Activated T-helper 2 cell treated with anti-CD3 and anti-CD28 coated beads, Interferon-gamma antibody, Interleukin-2, Interleukin-4, amounts not matched to agents 10 μg/mL and 5 μg/mL and 100 μg/mL, durations not matched to agents 14 hours and 24 hours and 36 hours (primary cell): ENCODE measurements around the gene ZNF786. TPM values are rescaled to one million over a fixed set of nuclear protein-coding genes. Genes with fewer than 3 reads are reported as not detected.
"Not testable (repeated sequence)": the region's sequence is repeated elsewhere in the genome, so short reads cannot be mapped to it uniquely, and the experiment has no call there.

Source experiments
- DNase-seq: peaks from one replicate; pipeline ENCODE4 v3.0.0; 2021; ENCODE audit warnings: low spot score
- H3K27ac Mint-ChIP-seq: one replicate; pipeline ENCODE4 v1.8.0; 2021; ENCODE audit warnings: mixed read lengths
- H3K27me3 Mint-ChIP-seq: one replicate; pipeline ENCODE4 v1.8.0; 2021; ENCODE audit warnings: low read depth, mixed read lengths
- H3K36me3 Mint-ChIP-seq: one replicate; pipeline ENCODE4 v1.8.0; 2021; ENCODE audit warnings: low read depth, mixed read lengths
- H3K4me1 Mint-ChIP-seq: one replicate; pipeline ENCODE4 v1.8.0; 2021; ENCODE audit warnings: low read depth, mixed read lengths
- H3K4me3 Mint-ChIP-seq: one replicate; pipeline ENCODE4 v1.8.0; 2021; ENCODE audit warnings: low read depth, mild to moderate bottlenecking, moderate library complexity, mixed read lengths
- H3K9me3 Mint-ChIP-seq: one replicate; pipeline ENCODE4 v1.8.0; 2021; ENCODE audit warnings: mixed read lengths
- intact Hi-C: fragments of 100-400 bp; cut with micrococcal nuclease; formaldehyde crosslinking; loops from one replicate; pipeline ENCODE4 v1.15.1; 2023
- total RNA-seq: library from RNA; stranded (reverse); gene quantifications from 2 replicates; pipeline ENCODE4 v1.2.3, GENCODE V29; 2022

ZNF786 gene
- total RNA-seq, 1 donor from 2014 or later, result 10.0 TPM

- intact Hi-C loops, result no loop called here
- H3K27me3 Mint-ChIP-seq, result no peaks in the 10 kb centered on the region
- peaks cover 5% of the 10 kb centered on the region for H3K4me1 Mint-ChIP-seq
- no peak overlapping the region for H3K27ac Mint-ChIP-seq
- H3K4me3 Mint-ChIP-seq, result no peak overlapping the region
- DNase-seq, result no peak
- H3K36me3 Mint-ChIP-seq, result peaks cover 45% of the 10 kb centered on the region
- H3K9me3 Mint-ChIP-seq, result no peaks in the 10 kb centered on the region
These were observed 16.2 kb downstream of the ZNF786 start for GRCh38 chr7:149074116-149074885.

- Mint-ChIP-seq H3K36me3 (peaks cover 44% of the 10 kb centered on the region), H3K9me3 (no peaks in the 10 kb centered on the region), H3K4me3 (peak overlapping the region; percentile 52), H3K4me1 (peaks cover 5% of the 10 kb centered on the region), H3K27ac (no peak overlapping the region), H3K27me3 (no peaks in the 10 kb centered on the region)
- DNase-seq, result no peak
- intact Hi-C loops, result no loop called here
These were observed 18.1 kb downstream of the ZNF786 start for GRCh38 chr7:149072438-149072775.

- H3K4me3 Mint-ChIP-seq, result peak overlapping the region; percentile 52
- H3K36me3 Mint-ChIP-seq, result peaks cover 40% of the 10 kb centered on the region
- peak; percentile 49 for DNase-seq
- H3K27me3 Mint-ChIP-seq, result no peaks in the 10 kb centered on the region
- H3K27ac Mint-ChIP-seq, result peak overlapping the region; percentile 17
- intact Hi-C loops, result no loop called here
- H3K4me1 Mint-ChIP-seq, result peaks cover 5% of the 10 kb centered on the region
- H3K9me3 Mint-ChIP-seq, result no peaks in the 10 kb centered on the region
These were observed 18.7 kb downstream of the ZNF786 start for GRCh38 chr7:149071641-149072437.

- intact Hi-C loops, result no loop called here
- Mint-ChIP-seq H3K36me3 (peaks cover 37% of the 10 kb centered on the region), H3K4me1 (peaks cover 5% of the 10 kb centered on the region), H3K27me3 (no peaks in the 10 kb centered on the region), H3K9me3 (no peaks in the 10 kb centered on the region), H3K27ac (no peak overlapping the region), H3K4me3 (no peak overlapping the region)
- DNase-seq, result no peak
These were observed 19.3 kb downstream of the ZNF786 start for GRCh38 chr7:149071182-149071635.

GRCh38 chr7:149070372-149071125, 20.0 kb downstream of the ZNF786 start:
- intact Hi-C loops, result no loop called here
- Mint-ChIP-seq H3K4me1 (peaks cover 5% of the 10 kb centered on the region), H3K36me3 (peaks cover 37% of the 10 kb centered on the region), H3K9me3 (no peaks in the 10 kb centered on the region), H3K27ac (no peak overlapping the region), H3K4me3 (no peak overlapping the region), H3K27me3 (no peaks in the 10 kb centered on the region)
- no peak for DNase-seq

- H3K4me3 Mint-ChIP-seq, result no peak overlapping the region
- no peak overlapping the region for H3K27ac Mint-ChIP-seq
- H3K9me3 Mint-ChIP-seq, result no peaks in the 10 kb centered on the region
- peaks cover 26% of the 10 kb centered on the region for H3K36me3 Mint-ChIP-seq
- intact Hi-C loops, result no loop called here
- peaks cover 5% of the 10 kb centered on the region for H3K4me1 Mint-ChIP-seq
- no peak for DNase-seq
- no peaks in the 10 kb centered on the region for H3K27me3 Mint-ChIP-seq
These were observed 22.6 kb downstream of the ZNF786 start for GRCh38 chr7:149067869-149068268.

GRCh38 chr7:149063476-149063875, 27.0 kb downstream of the ZNF786 start:
- intact Hi-C loops, result no loop called here
- no peaks in the 10 kb centered on the region for H3K27me3 Mint-ChIP-seq
- H3K9me3 Mint-ChIP-seq, result no peaks in the 10 kb centered on the region
- peak overlapping the region; percentile 55 for H3K4me3 Mint-ChIP-seq
- peaks cover 5% of the 10 kb centered on the region for H3K4me1 Mint-ChIP-seq
- peaks cover 5% of the 10 kb centered on the region for H3K36me3 Mint-ChIP-seq
- H3K27ac Mint-ChIP-seq, result no peak overlapping the region
- DNase-seq, result no peak

GRCh38 chr7:149062217-149062899, 28.2 kb downstream of the ZNF786 start:
- DNase-seq, H3K9me3 Mint-ChIP-seq, intact Hi-C loops, H3K36me3 Mint-ChIP-seq, H3K4me3 Mint-ChIP-seq, H3K27me3 Mint-ChIP-seq, H3K4me1 Mint-ChIP-seq, H3K27ac Mint-ChIP-seq: not testable (repeated sequence)

- DNase-seq, result no peak
- no peak overlapping the region for H3K27ac Mint-ChIP-seq
- no peak overlapping the region for H3K4me3 Mint-ChIP-seq
- H3K36me3 Mint-ChIP-seq, result no peaks in the 10 kb centered on the region
- intact Hi-C loops, result no loop called here
- peaks cover 3% of the 10 kb centered on the region for H3K4me1 Mint-ChIP-seq
- no peaks in the 10 kb centered on the region for H3K9me3 Mint-ChIP-seq
- H3K27me3 Mint-ChIP-seq, result no peaks in the 10 kb centered on the region
These were observed 30.4 kb downstream of the ZNF786 start for GRCh38 chr7:149060156-149060555.

- H3K36me3 Mint-ChIP-seq, result no peaks in the 10 kb centered on the region
- intact Hi-C loops, result no loop called here
- no peaks in the 10 kb centered on the region for H3K4me1 Mint-ChIP-seq
These were observed 36.6 kb downstream of the ZNF786 start for GRCh38 chr7:149053885-149054284.

GRCh38 chr7:149053384-149053783, 37.1 kb downstream of the ZNF786 start:
- intact Hi-C loops, result no loop called here
- H3K36me3 Mint-ChIP-seq, result no peaks in the 10 kb centered on the region
- no peak for DNase-seq

More at GRCh38 chr7:149053885-149054284, 36.6 kb downstream of the ZNF786 start:
- H3K9me3 Mint-ChIP-seq, result no peaks in the 10 kb centered on the region
- no peak overlapping the region for H3K4me3 Mint-ChIP-seq
- no peak for DNase-seq
- no peak overlapping the region for H3K27ac Mint-ChIP-seq
- peaks cover 5% of the 10 kb centered on the region for H3K27me3 Mint-ChIP-seq

GRCh38 chr7:149050941-149051340, 39.6 kb downstream of the ZNF786 start:
- Mint-ChIP-seq H3K4me1 (no peaks in the 10 kb centered on the region), H3K4me3 (no peak overlapping the region), H3K9me3 (no peaks in the 10 kb centered on the region), H3K36me3 (no peaks in the 10 kb centered on the region), H3K27ac (no peak overlapping the region), H3K27me3 (peaks cover 5% of the 10 kb centered on the region)
- DNase-seq, result no peak
- intact Hi-C loops, result no loop called here

More at GRCh38 chr7:149053384-149053783, 37.1 kb downstream of the ZNF786 start:
- no peaks in the 10 kb centered on the region for H3K4me1 Mint-ChIP-seq
- H3K27ac Mint-ChIP-seq, result no peak overlapping the region
- H3K4me3 Mint-ChIP-seq, result no peak overlapping the region
- H3K27me3 Mint-ChIP-seq, result peaks cover 5% of the 10 kb centered on the region
- H3K9me3 Mint-ChIP-seq, result no peaks in the 10 kb centered on the region
